Suprapubic skin (tissue), 4 donors: ENCODE results near the gene COPS2. TPM values are rescaled to one million over a fixed set of nuclear protein-coding genes. Genes with fewer than 3 reads are reported as not detected.
"Not testable (repeated sequence)": the region's sequence is repeated elsewhere in the genome, so short reads cannot be mapped to it uniquely, and the experiment has no call there.

Source experiments
- DNase-seq, 2 donors: peaks; one replicate each; pipeline ENCODE4 v3.0.0-alpha.2; 2019; ENCODE audit warnings: low spot score in 2 of 2
- H3K27ac ChIP-seq: fragments of 200-600 bp; sonication (generic); one replicate; pipeline ENCODE4 v1.5.1; 2019
- H3K27me3 ChIP-seq: fragments of 200-600 bp; sonication (generic); one replicate; pipeline ENCODE4 v1.5.1; 2019
- H3K36me3 ChIP-seq: fragments of 200-600 bp; sonication (generic); one replicate; pipeline ENCODE4 v1.5.1; 2019
- H3K4me1 ChIP-seq: fragments of 200-600 bp; sonication (generic); one replicate; pipeline ENCODE4 v1.5.1; 2019
- H3K4me3 ChIP-seq: fragments of 200-600 bp; sonication (generic); one replicate; pipeline ENCODE4 v1.5.1; 2019; ENCODE audit warnings: mild to moderate bottlenecking
- H3K9me3 ChIP-seq: fragments of 200-600 bp; sonication (generic); one replicate; pipeline ENCODE4 v1.5.1; 2019
- EP300 ChIP-seq: sonication (generic); formaldehyde crosslinking; IDR thresholded peaks from one replicate; pipeline ENCODE4 v1.6.1; 2017; ENCODE audit warnings: antibody characterized with exemption
- POLR2A ChIP-seq, 2 donors: fragments of 450-650 bp; IDR thresholded peaks; one replicate each; pipeline ENCODE4 v1.6.1; 2017; ENCODE audit warnings: antibody characterized with exemption in 2 of 2, mild to moderate bottlenecking in 2 of 2, moderate library complexity in 2 of 2
- POLR2AphosphoS5 ChIP-seq, 3 donors: sonication (generic); formaldehyde crosslinking; IDR thresholded peaks; one replicate each; pipeline ENCODE4 v1.6.1; 2017; ENCODE audit warnings: antibody characterized with exemption in 3 of 3
- WGBS: methylation state at CpG from one replicate; pipeline ENCODE4 v1.1.5; 2018; 5-methylcytosine and 5-hydroxymethylcytosine counted together
- total RNA-seq, 4 donors: library from RNA; depleted of rRNA; stranded (reverse); fragments of >200 nt; gene quantifications; one replicate each; pipeline ENCODE4 v1.1.0, GENCODE V29; 2016
- TF ChIP-seq, protein P1 (sequence below), 2 donors: fragments of 200-600 bp in 1 of 2; fragments of 450-650 bp in 1 of 2; sonication (generic) in 1 of 2; IDR thresholded peaks; one replicate each; pipeline ENCODE4 v1.5.1; 2016 to 2019; ENCODE audit warnings: antibody characterized with exemption in 2 of 2, mild to moderate bottlenecking in 1 of 2, moderate library complexity in 1 of 2

The COPS2 gene
- total RNA-seq, 4 donors from 2014 or later = 39.6 to 55.1 (median 47.7) TPM

DNA sequence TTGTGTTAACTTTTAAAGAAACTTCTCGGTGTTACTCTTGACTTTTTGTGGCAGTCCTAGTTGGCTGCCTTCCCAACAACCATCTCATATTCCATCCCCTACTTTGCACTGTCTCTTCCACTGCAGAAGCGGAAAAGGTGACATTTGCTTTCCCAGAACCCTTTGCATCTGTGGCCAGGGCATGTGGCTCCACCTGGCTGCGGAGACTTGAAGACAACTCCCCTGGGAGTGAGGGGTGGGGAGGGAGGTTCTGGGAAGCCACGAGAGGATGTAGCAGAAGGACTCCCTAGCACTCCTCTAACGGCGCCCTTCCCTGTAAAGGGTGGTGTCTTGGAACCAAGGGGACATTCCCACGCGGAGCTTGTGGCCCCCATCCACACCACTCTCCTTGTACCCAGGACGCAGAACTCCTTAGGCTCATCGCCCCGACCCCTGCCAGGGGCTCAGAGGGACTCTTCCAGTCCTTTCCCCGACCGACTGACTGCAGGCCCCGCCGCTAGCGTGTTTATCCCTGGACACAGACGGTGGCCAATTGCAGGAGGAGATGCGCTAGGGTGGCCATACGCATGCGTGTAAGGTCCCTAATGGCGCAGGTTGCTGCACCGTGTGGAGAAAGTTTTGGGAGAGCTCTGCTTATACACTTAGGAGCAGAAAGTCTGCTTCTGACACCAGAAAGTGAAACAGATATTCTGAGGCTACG lies 75.9 kb downstream of the COPS2 start:
- no peaks in the 10 kb centered on the region for H3K27me3 ChIP-seq
- no peak for DNase-seq
- TF ChIP-seq EP300 (no peak), POLR2AphosphoS5 (IDR thresholded peaks at IDR 0.05) (no peak), POLR2A (IDR thresholded peaks at IDR 0.05) (no peak)
- TF ChIP-seq, protein P1, sequence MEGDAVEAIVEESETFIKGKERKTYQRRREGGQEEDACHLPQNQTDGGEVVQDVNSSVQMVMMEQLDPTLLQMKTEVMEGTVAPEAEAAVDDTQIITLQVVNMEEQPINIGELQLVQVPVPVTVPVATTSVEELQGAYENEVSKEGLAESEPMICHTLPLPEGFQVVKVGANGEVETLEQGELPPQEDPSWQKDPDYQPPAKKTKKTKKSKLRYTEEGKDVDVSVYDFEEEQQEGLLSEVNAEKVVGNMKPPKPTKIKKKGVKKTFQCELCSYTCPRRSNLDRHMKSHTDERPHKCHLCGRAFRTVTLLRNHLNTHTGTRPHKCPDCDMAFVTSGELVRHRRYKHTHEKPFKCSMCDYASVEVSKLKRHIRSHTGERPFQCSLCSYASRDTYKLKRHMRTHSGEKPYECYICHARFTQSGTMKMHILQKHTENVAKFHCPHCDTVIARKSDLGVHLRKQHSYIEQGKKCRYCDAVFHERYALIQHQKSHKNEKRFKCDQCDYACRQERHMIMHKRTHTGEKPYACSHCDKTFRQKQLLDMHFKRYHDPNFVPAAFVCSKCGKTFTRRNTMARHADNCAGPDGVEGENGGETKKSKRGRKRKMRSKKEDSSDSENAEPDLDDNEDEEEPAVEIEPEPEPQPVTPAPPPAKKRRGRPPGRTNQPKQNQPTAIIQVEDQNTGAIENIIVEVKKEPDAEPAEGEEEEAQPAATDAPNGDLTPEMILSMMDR (IDR thresholded peaks at IDR 0.05) = no peak
- no peak overlapping the region for H3K27ac ChIP-seq
- H3K36me3 ChIP-seq = no peaks in the 10 kb centered on the region
- no peak overlapping the region for H3K4me3 ChIP-seq
- WGBS = 92% methylated on average over 22 of the region's 23 CpGs
- H3K4me1 ChIP-seq = no peaks in the 10 kb centered on the region
- H3K9me3 ChIP-seq = no peaks in the 10 kb centered on the region

DNA sequence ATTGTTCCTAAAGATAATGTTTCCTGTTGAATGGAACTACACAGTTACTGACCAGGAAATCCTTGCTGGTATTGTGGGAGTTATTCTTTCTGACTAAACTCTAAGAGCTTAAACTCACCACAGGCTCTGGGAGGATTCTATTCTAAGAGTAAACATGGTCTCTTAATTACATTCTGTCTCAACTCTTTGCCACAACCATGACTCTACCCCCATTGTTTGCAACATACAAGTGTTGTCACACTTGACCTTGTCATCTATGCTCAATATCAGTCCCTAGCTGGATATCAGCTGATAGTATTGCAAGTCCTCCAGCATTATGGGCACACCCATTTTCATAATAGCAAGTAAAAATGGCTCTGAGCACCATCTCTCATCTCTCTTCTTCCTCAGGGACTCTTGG lies 79.5 kb downstream of the COPS2 start:
- Histone ChIP-seq H3K36me3 (no peaks in the 10 kb centered on the region), H3K27ac (no peak overlapping the region), H3K4me3 (no peak overlapping the region), H3K4me1 (no peaks in the 10 kb centered on the region), H3K9me3 (no peaks in the 10 kb centered on the region), H3K27me3 (no peaks in the 10 kb centered on the region)
- no peak for TF ChIP-seq POLR2A (IDR thresholded peaks at IDR 0.05)
- no peak for TF ChIP-seq POLR2AphosphoS5 (IDR thresholded peaks at IDR 0.05)
- TF ChIP-seq, protein P1 (IDR thresholded peaks at IDR 0.05) = no peak
- TF ChIP-seq EP300 = no peak
- DNase-seq = no peak

DNA sequence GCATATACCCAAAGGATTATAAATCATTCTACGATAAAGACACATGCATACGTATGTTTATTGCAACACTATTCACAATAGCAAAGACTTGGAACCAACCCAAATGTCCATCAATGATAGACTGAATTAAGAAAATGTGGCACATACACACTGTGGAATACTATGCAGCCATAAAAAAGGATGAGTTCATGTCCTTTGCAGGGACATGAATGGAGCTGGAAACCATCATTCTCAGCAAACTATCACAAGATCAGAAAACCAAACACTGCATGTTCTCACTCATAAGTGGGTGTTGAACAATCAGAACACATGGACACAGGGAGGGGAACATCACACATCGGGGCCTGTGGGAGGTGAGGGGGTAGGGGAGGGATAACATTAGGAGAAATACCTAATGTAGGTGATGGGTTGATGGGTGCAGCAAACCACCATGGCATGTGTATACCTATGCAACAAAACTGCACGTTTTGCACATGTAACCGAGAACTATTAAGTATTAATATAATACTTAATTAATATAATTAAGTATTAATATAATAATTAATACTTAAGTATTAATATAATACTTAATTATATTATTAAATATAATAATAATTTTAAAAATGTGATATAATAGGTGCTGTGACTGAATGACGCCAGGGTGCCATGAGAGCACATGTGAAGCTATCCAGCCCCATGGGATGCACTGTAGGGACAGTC lies 80.7 kb downstream of the COPS2 start:
- not testable (repeated sequence) for H3K4me1 ChIP-seq, H3K4me3 ChIP-seq, H3K27ac ChIP-seq, DNase-seq, H3K9me3 ChIP-seq, H3K36me3 ChIP-seq, H3K27me3 ChIP-seq
- 77% methylated on average over 6 of the region's 6 CpGs for WGBS

Other genes with a start within 250 kb of the COPS2 start
- 1 to 10 TPM; 1.4 to 2.5 (median 1.6) TPM for gene SHC4, start 191.7 kb downstream of the COPS2 start, total RNA-seq
- gene SECISBP2L, start 109.2 kb downstream of the COPS2 start, total RNA-seq = 10 to 100 TPM; 21.8 to 58.6 (median 38.7) TPM
- gene GALK2, start 14.6 kb upstream of the COPS2 start, total RNA-seq = 10 to 100 TPM; 23.3 to 35.2 (median 33.8) TPM